ENCODE results near the gene ASPSCR1. TPM values are rescaled to one million over a fixed set of nuclear protein-coding genes. Genes with fewer than 3 reads are reported as not detected.
A peak's percentile ranks its signal among the peaks of the same experiment; 100 is the strongest.

ASPSCR1 gene
- total and polyA plus RNA-seq, 2 of the 13 experiments (the other 11 are each of a cell fraction or from before 2014, with no cell fraction given) = 274 to 314 TPM

GRCh38 chr17:81927653-81928543 lies 49.5 kb upstream of the ASPSCR1 start, which contains the start of gene MAFG (continued):
- no peak; the same call in 1 of the 2 replicates for TF ChIP-seq NCOA2 (CRISPR knock-in tag; IDR thresholded peaks at IDR 0.05)
- no peak for TF ChIP-seq CC2D1A (CRISPR knock-in tag; IDR thresholded peaks at IDR 0.05)
- peak; percentile 52; the same call in 1 of the 2 replicates for TF ChIP-seq KMT2A (CRISPR knock-in tag; IDR thresholded peaks at IDR 0.05)
- peak; percentile 86; the same call in 1 of the 2 replicates for TF ChIP-seq ZNF772 (CRISPR knock-in tag; IDR thresholded peaks at IDR 0.05)
- TF ChIP-seq SATB2 (CRISPR knock-in tag; IDR thresholded peaks at IDR 0.05) = no peak
- TF ChIP-seq, protein P1, sequence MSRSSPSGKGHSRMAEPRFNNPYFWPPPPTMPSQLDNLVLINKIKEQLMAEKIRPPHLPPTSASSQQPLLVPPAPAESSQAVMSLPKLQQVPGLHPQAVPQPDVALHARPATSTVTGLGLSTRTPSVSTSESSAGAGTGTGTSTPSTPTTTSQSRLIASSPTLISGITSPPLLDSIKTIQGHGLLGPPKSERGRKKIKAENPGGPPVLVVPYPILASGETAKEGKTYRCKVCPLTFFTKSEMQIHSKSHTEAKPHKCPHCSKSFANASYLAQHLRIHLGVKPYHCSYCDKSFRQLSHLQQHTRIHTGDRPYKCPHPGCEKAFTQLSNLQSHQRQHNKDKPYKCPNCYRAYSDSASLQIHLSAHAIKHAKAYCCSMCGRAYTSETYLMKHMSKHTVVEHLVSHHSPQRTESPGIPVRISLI (CRISPR knock-in tag; IDR thresholded peaks at IDR 0.05; ENCODE audit: borderline replicate concordance) = peak; percentile 37; the same call in 1 of the 2 replicates
- TF ChIP-seq ATF7-NPFF (CRISPR knock-in tag; IDR thresholded peaks at IDR 0.05; ENCODE audit: low read depth) = peak; percentile 88; the same call in 1 of the 2 replicates
- TF ChIP-seq, protein P2, sequence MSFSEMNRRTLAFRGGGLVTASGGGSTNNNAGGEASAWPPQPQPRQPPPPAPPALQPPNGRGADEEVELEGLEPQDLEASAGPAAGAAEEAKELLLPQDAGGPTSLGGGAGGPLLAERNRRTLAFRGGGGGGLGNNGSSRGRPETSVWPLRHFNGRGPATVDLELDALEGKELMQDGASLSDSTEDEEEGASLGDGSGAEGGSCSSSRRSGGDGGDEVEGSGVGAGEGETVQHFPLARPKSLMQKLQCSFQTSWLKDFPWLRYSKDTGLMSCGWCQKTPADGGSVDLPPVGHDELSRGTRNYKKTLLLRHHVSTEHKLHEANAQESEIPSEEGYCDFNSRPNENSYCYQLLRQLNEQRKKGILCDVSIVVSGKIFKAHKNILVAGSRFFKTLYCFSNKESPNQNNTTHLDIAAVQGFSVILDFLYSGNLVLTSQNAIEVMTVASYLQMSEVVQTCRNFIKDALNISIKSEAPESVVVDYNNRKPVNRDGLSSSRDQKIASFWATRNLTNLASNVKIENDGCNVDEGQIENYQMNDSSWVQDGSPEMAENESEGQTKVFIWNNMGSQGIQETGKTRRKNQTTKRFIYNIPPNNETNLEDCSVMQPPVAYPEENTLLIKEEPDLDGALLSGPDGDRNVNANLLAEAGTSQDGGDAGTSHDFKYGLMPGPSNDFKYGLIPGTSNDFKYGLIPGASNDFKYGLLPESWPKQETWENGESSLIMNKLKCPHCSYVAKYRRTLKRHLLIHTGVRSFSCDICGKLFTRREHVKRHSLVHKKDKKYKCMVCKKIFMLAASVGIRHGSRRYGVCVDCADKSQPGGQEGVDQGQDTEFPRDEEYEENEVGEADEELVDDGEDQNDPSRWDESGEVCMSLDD (CRISPR knock-in tag; IDR thresholded peaks at IDR 0.05; ENCODE audit: borderline replicate concordance) = peak; percentile 93
- peak; percentile 97 for TF ChIP-seq AGO1 (IDR thresholded peaks at IDR 0.05; ENCODE audit: low read depth, low read length, poor library complexity, severe bottlenecking)
- no peak for TF ChIP-seq ARNT (IDR thresholded peaks at IDR 0.05)
- TF ChIP-seq HNRNPL (IDR thresholded peaks at IDR 0.05; ENCODE audit: low read depth, low read length) = no peak
- peak; percentile 81 for TF ChIP-seq NR0B2 (CRISPR knock-in tag; IDR thresholded peaks at IDR 0.05)
- TF ChIP-seq, protein P3, sequence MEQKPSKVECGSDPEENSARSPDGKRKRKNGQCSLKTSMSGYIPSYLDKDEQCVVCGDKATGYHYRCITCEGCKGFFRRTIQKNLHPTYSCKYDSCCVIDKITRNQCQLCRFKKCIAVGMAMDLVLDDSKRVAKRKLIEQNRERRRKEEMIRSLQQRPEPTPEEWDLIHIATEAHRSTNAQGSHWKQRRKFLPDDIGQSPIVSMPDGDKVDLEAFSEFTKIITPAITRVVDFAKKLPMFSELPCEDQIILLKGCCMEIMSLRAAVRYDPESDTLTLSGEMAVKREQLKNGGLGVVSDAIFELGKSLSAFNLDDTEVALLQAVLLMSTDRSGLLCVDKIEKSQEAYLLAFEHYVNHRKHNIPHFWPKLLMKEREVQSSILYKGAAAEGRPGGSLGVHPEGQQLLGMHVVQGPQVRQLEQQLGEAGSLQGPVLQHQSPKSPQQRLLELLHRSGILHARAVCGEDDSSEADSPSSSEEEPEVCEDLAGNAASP (CRISPR knock-in tag; IDR thresholded peaks at IDR 0.05; ENCODE audit: borderline replicate concordance) = no peak; the same call in 1 of the 2 replicates
- peak; percentile 80 for TF ChIP-seq SPEN (CRISPR knock-in tag; IDR thresholded peaks at IDR 0.05; ENCODE audit: low read depth)
- no peak for TF ChIP-seq FOXA1 (IDR thresholded peaks at IDR 0.05)
- no peak for TF ChIP-seq FOXA1 (CRISPR knock-in tag; IDR thresholded peaks at IDR 0.05)
- peak; percentile 67; the same call in 1 of the 2 replicates for TF ChIP-seq ZBTB43 (CRISPR knock-in tag; conservative IDR thresholded peaks at IDR 0.05)
- TF ChIP-seq, protein P4, sequence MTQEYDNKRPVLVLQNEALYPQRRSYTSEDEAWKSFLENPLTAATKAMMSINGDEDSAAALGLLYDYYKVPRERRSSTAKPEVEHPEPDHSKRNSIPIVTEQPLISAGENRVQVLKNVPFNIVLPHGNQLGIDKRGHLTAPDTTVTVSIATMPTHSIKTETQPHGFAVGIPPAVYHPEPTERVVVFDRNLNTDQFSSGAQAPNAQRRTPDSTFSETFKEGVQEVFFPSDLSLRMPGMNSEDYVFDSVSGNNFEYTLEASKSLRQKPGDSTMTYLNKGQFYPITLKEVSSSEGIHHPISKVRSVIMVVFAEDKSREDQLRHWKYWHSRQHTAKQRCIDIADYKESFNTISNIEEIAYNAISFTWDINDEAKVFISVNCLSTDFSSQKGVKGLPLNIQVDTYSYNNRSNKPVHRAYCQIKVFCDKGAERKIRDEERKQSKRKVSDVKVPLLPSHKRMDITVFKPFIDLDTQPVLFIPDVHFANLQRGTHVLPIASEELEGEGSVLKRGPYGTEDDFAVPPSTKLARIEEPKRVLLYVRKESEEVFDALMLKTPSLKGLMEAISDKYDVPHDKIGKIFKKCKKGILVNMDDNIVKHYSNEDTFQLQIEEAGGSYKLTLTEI (CRISPR knock-in tag; conservative IDR thresholded peaks at IDR 0.05) = no peak
- peak; percentile 36 for TF ChIP-seq HNF4A (CRISPR knock-in tag; IDR thresholded peaks at IDR 0.05)
